H1 (cell line): ENCODE measurements around the gene WRAP53.

Experiments used
- JUND ChIP-seq: IDR thresholded peaks from 2 replicates; pipeline ENCODE4 v1.6.1; 2011; ENCODE audit warnings: mild to moderate bottlenecking, improper control_type of control experiment, low read length
- POLR2A ChIP-seq, 2 experiments: IDR thresholded peaks; 1 replicate in 1 of 2; 2 replicates in 1 of 2; pipeline ENCODE4 v1.6.1; 2011; ENCODE audit warnings: low read depth in 2 of 2, low read length in 2 of 2, mild to moderate bottlenecking in 2 of 2; ENCODE audit errors: control extremely low read depth in 1 of 2
- TF ChIP-seq, protein P1 (sequence below), 3 experiments: IDR thresholded peaks; 1 replicate in 2 of 3; 2 replicates in 1 of 3; pipeline versions ENCODE4 v1.5.1 to v1.6.1; 2011; ENCODE audit warnings: low read length in 3 of 3, mild to moderate bottlenecking in 3 of 3, inconsistent platforms in 2 of 3, low read depth in 1 of 3, moderate library complexity in 1 of 3; ENCODE audit not compliant: insufficient read depth in 1 of 3; ENCODE audit errors: control extremely low read depth in 1 of 3

- no peak for TF ChIP-seq JUND
- TF ChIP-seq, protein P1, sequence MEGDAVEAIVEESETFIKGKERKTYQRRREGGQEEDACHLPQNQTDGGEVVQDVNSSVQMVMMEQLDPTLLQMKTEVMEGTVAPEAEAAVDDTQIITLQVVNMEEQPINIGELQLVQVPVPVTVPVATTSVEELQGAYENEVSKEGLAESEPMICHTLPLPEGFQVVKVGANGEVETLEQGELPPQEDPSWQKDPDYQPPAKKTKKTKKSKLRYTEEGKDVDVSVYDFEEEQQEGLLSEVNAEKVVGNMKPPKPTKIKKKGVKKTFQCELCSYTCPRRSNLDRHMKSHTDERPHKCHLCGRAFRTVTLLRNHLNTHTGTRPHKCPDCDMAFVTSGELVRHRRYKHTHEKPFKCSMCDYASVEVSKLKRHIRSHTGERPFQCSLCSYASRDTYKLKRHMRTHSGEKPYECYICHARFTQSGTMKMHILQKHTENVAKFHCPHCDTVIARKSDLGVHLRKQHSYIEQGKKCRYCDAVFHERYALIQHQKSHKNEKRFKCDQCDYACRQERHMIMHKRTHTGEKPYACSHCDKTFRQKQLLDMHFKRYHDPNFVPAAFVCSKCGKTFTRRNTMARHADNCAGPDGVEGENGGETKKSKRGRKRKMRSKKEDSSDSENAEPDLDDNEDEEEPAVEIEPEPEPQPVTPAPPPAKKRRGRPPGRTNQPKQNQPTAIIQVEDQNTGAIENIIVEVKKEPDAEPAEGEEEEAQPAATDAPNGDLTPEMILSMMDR (IDR thresholded peaks at IDR 0.05; ENCODE audit: control extremely low read depth in 1 of 3, insufficient read depth in 1 of 3, low read depth in 1 of 3, low read length in 3 of 3) = no peak
- TF ChIP-seq POLR2A (IDR thresholded peaks at IDR 0.05; ENCODE audit: control extremely low read depth in 1 of 2, low read depth in 2 of 2, low read length in 2 of 2) = no peak
Measured at GRCh38 chr17:7702776-7703175, 14.5 kb downstream of the WRAP53 start.
